Endothelial cell (in vitro differentiated cells): ENCODE results near the gene TOM1L2. TPM values are rescaled to one million over a fixed set of nuclear protein-coding genes. Genes with fewer than 3 reads are reported as not detected.

Experiments
- DNase-seq: peaks from one replicate; pipeline ENCODE4 v3.0.0; 2021; ENCODE audit warnings: low spot score
- H3K27ac Mint-ChIP-seq: one replicate; pipeline ENCODE4 v1.8.0; 2021; ENCODE audit warnings: mixed read lengths, inconsistent platforms; ENCODE audit not compliant: unreplicated experiment
- H3K27me3 Mint-ChIP-seq: one replicate; pipeline ENCODE4 v1.8.0; 2021; ENCODE audit warnings: mild to moderate bottlenecking, moderate library complexity, mixed read lengths, inconsistent platforms; ENCODE audit not compliant: unreplicated experiment
- H3K36me3 Mint-ChIP-seq: one replicate; pipeline ENCODE4 v1.8.0; 2021; ENCODE audit warnings: mild to moderate bottlenecking, low read depth, mixed read lengths, inconsistent platforms; ENCODE audit not compliant: unreplicated experiment
- H3K4me1 Mint-ChIP-seq: one replicate; pipeline ENCODE4 v1.8.0; 2021; ENCODE audit warnings: mild to moderate bottlenecking, mixed read lengths, inconsistent platforms; ENCODE audit not compliant: unreplicated experiment
- H3K4me3 Mint-ChIP-seq: one replicate; pipeline ENCODE4 v1.8.0; 2021; ENCODE audit warnings: mild to moderate bottlenecking, mixed read lengths, inconsistent platforms; ENCODE audit not compliant: unreplicated experiment
- H3K9me3 Mint-ChIP-seq: one replicate; pipeline ENCODE4 v1.8.0; 2021; ENCODE audit warnings: mixed read lengths, inconsistent platforms; ENCODE audit not compliant: unreplicated experiment
- total RNA-seq: library from RNA; stranded (reverse); fragmentation: NEBNext Ultra II Directional; extraction: Animal tissue kit (Norgen Biotek cat#: 25700); gene quantifications from one replicate; pipeline ENCODE4 v1.2.1, GENCODE V29; 2021; ENCODE audit not compliant: unreplicated experiment
- TF ChIP-seq, protein P1 (sequence below): fragments of 200-600 bp; sonication (generic); IDR thresholded peaks from one replicate; pipeline ENCODE4 v1.5.0; 2021; ENCODE audit warnings: antibody characterized with exemption; ENCODE audit not compliant: unreplicated experiment

Gene TOM1L2
- total RNA-seq, 1 donor from 2014 or later = 26.9 TPM

DNA sequence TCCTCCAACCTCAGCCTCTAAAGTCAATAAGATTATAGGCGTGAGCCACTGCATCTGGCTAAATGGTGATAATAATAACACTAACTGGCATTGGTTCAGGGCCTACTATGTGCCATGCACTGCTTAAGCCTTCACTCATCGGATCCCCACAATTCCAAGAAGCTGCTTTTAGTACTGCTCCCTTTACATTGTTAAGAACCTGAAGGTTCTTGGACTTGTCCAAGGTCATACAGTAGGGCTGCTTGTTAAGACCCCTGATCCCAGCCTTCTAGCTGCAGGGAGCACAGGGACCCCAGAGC lies 142.0 kb downstream of the TOM1L2 start:
- no peak overlapping the region for H3K4me3 Mint-ChIP-seq
- peaks cover 9% of the 10 kb centered on the region for H3K27me3 Mint-ChIP-seq
- H3K36me3 Mint-ChIP-seq = peaks cover 12% of the 10 kb centered on the region
- peaks cover 48% of the 10 kb centered on the region for H3K4me1 Mint-ChIP-seq
- TF ChIP-seq, protein P1, sequence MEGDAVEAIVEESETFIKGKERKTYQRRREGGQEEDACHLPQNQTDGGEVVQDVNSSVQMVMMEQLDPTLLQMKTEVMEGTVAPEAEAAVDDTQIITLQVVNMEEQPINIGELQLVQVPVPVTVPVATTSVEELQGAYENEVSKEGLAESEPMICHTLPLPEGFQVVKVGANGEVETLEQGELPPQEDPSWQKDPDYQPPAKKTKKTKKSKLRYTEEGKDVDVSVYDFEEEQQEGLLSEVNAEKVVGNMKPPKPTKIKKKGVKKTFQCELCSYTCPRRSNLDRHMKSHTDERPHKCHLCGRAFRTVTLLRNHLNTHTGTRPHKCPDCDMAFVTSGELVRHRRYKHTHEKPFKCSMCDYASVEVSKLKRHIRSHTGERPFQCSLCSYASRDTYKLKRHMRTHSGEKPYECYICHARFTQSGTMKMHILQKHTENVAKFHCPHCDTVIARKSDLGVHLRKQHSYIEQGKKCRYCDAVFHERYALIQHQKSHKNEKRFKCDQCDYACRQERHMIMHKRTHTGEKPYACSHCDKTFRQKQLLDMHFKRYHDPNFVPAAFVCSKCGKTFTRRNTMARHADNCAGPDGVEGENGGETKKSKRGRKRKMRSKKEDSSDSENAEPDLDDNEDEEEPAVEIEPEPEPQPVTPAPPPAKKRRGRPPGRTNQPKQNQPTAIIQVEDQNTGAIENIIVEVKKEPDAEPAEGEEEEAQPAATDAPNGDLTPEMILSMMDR = no peak
- DNase-seq = no peak
- H3K9me3 Mint-ChIP-seq = no peaks in the 10 kb centered on the region
- H3K27ac Mint-ChIP-seq = no peak overlapping the region

DNA sequence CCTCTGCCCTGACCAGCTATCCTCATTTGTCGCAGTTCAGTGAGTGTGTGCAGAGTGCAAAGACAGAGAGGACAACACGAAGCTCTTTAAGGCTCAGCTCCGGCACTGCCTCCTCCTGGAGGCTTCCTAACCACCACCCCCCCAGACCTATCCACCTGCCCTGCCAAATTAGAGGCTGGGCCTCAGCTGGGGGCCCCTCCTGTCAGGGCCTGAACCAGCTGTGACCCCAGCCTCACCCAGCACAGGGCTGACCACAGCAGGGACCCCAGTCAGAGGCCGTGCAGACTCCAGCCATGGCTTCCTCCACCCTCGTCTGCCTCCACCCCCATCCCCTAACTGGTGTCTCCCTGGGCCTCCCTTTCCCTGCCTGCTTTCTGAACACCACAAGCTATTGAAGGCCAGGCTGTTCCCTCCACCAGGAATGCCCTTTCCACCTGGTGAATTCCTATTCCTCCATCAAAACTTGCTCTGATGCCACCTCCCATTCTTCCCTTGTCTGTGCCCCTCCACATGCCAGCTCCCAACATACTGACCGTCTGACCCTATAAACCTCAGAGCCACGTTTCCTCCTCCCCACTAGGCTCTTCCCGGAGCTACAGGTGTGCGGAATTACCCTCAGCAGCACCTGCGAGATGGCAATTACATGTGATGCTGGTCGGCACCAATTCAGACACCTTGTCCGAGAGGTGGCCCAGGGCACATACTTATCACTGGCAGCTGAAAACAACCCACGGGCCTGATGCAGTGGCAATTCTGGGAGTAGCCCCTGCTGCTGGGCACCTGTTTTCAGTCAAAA lies 144.2 kb downstream of the TOM1L2 start:
- Mint-ChIP-seq H3K27ac (peak overlapping the region; percentile 78), H3K36me3 (peaks cover 12% of the 10 kb centered on the region), H3K4me3 (peak overlapping the region; percentile 25), H3K4me1 (peaks cover 45% of the 10 kb centered on the region), H3K9me3 (no peaks in the 10 kb centered on the region), H3K27me3 (peaks cover 12% of the 10 kb centered on the region)
- no peak for DNase-seq
- TF ChIP-seq, protein P1 = no peak

DNA sequence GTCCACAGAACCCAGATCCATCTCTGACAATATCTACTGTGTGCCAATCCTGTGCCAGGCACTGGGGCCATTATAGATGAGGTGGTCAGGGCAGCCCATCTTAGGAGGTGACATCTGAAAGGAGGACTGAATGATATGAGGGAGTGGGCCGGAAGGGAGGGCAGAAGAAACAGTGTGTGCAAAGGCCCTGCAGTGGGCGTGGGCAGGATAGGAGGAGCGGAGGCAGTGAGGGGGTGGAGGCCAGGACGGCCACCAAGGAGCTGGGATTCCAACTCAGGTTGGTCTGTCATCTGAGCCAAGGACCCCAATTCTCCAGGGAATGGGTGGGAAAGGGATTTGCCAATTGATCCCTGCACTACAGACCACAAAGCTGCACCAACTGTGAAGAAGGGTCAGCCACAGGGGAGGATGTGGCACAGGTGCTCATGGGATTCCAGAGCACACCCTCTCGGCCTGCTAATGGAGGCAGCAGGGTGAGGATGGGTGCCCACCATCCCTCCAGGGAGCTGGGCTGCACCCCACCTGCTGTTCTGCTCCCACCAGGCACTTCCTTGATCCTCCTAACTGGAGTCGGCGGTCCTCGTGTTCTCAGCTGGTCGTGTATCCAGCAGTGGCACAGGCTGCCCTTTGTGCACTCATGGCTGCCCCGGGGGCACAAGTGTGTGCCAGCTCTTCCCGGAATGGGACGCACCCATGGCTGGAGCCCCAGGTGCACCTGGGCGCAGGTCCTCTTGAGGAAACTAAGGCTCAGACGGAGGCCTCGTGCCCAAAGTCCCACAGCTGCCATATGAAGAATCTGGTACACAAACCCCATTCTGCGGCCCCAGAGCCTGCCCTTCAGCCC lies 145.0 kb downstream of the TOM1L2 start:
- no peak for DNase-seq
- H3K27ac Mint-ChIP-seq = peak overlapping the region; percentile 61
- peaks cover 50% of the 10 kb centered on the region for H3K4me1 Mint-ChIP-seq

DNA sequence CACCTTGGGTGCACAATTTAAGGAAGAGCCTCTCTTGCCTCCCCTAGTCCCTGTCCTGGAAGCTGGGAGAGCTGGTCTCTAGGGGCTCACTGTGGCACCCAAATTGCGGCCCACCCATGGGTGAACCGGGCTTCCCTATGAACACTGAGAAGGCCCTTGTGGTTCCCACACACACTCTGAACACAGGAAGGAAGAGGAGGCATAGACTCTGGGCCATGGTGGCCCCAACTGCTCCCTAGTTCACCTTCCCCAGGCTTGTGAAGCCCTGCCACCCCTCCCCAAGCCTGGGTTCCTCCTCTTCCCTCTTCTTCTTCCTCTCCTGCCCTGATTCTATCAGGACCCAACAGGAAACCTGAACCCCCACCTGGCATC lies 145.9 kb downstream of the TOM1L2 start:
- Mint-ChIP-seq H3K4me1 (peaks cover 57% of the 10 kb centered on the region), H3K36me3 (peaks cover 12% of the 10 kb centered on the region), H3K9me3 (no peaks in the 10 kb centered on the region), H3K27me3 (peaks cover 11% of the 10 kb centered on the region), H3K4me3 (peak overlapping the region; percentile 58), H3K27ac (no peak overlapping the region)
- no peak for DNase-seq
- TF ChIP-seq, protein P1 = no peak

More for the DNA sequence above, 145.0 kb downstream of the TOM1L2 start:
- TF ChIP-seq, protein P1 = no peak
- H3K4me3 Mint-ChIP-seq = peak overlapping the region; percentile 58
- no peaks in the 10 kb centered on the region for H3K9me3 Mint-ChIP-seq
- H3K27me3 Mint-ChIP-seq = peaks cover 9% of the 10 kb centered on the region
- H3K36me3 Mint-ChIP-seq = peaks cover 12% of the 10 kb centered on the region
